Measurements from ENCODE around the gene GIT1.

GIT1 gene

DNA sequence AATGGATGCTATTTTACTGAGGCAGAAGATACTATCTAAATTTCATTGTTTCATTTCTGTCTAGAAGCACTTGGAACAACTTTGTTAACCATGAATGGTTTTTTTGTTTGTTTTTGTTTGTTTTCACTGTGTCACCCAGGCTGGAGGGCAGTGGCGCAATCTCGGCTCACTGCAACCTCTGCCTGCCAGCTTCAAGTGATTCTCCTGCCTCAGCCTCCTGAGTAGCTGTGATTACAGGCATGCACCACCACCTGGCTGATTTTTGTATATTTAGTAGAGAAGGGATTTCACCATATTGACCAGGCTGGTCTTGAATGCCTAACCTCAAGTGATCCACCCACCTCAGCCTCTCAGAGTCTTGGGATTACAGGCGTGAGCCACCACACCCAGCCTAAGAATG lies 63.1 kb downstream of the GIT1 start:
- no peak for DNase-seq (ENCODE audit: low read depth in 2 of 2)

- no peak for DNase-seq (ENCODE audit: low read depth in 2 of 2)
These were observed 64.8 kb downstream of the GIT1 start for GRCh38 chr17:29524692-29525091.

Measured in stimulated activated CD8-positive, alpha-beta memory T cell treated with anti-CD3 and anti-CD28 coated beads, Interleukin-2, amount 100 ng/mL, for 48 hours (primary cell).